DMS114 treated with DMSO at 0.1 percent for 48 hours (cell line): ENCODE measurements around the gene TSPAN18.

ENCODE experiments used
- DNase-seq: peaks from one replicate; lab custom pipeline; 2025; ENCODE audit not compliant: unreplicated experiment; lab: John Stamatoyannopoulos, UW

TSPAN18 gene

GRCh38 chr11:44912270-44912987 is 185.7 kb downstream of the TSPAN18 start:
- no peak for DNase-seq

- DNase-seq, result no peak
Measured at GRCh38 chr11:44913502-44913901, 186.7 kb downstream of the TSPAN18 start.

GRCh38 chr11:44914105-44914504 is 187.3 kb downstream of the TSPAN18 start:
- DNase-seq, result no peak

- no peak for DNase-seq
Measured at GRCh38 chr11:44915004-44915403, 188.2 kb downstream of the TSPAN18 start.

GRCh38 chr11:44915621-44916020 is 188.9 kb downstream of the TSPAN18 start:
- no peak for DNase-seq

GRCh38 chr11:44916331-44916730 is 189.6 kb downstream of the TSPAN18 start:
- DNase-seq, result no peak

GRCh38 chr11:44916801-44917385 is 190.1 kb downstream of the TSPAN18 start:
- no peak for DNase-seq

- DNase-seq, result no peak
Measured at GRCh38 chr11:44917741-44918140, 191.0 kb downstream of the TSPAN18 start.

GRCh38 chr11:44920451-44920850 is 193.7 kb downstream of the TSPAN18 start:
- DNase-seq, result no peak

GRCh38 chr11:44923115-44923514 is 196.4 kb downstream of the TSPAN18 start:
- no peak for DNase-seq

GRCh38 chr11:44923806-44924205 is 197.0 kb downstream of the TSPAN18 start:
- DNase-seq, result no peak

GRCh38 chr11:44926036-44926435 is 199.3 kb downstream of the TSPAN18 start:
- no peak for DNase-seq

GRCh38 chr11:44927174-44927661 is 200.5 kb downstream of the TSPAN18 start:
- peak; percentile 62 for DNase-seq

- DNase-seq, result no peak
Measured at GRCh38 chr11:44928144-44928543, 201.4 kb downstream of the TSPAN18 start.

- no peak for DNase-seq
Measured at GRCh38 chr11:44928816-44929215, 202.1 kb downstream of the TSPAN18 start.

- no peak for DNase-seq
Measured at GRCh38 chr11:44930588-44931302, 204.0 kb downstream of the TSPAN18 start.

GRCh38 chr11:44931466-44931865 is 204.7 kb downstream of the TSPAN18 start:
- DNase-seq, result no peak

- no peak for DNase-seq
Measured at GRCh38 chr11:44934110-44934509, 207.3 kb downstream of the TSPAN18 start.

- no peak for DNase-seq
Measured at GRCh38 chr11:44934735-44935250, 208.0 kb downstream of the TSPAN18 start.

GRCh38 chr11:44936525-44936924 is 209.8 kb downstream of the TSPAN18 start:
- DNase-seq, result peak; percentile 54

- no peak for DNase-seq
Measured at GRCh38 chr11:44936951-44937543, 210.3 kb downstream of the TSPAN18 start.
